IPS-NIHi7 (cell line): ENCODE measurements around the gene FNTB.
"Not testable (repeated sequence)": the region's sequence is repeated elsewhere in the genome, so short reads cannot be mapped to it uniquely, and the experiment has no call there.

Experiments
- DNase-seq: peaks from one replicate; pipeline ENCODE4 v3.0.0; 2012; ENCODE audit warnings: mixed read lengths; ENCODE audit errors: extremely low spot score

The FNTB gene

DNA sequence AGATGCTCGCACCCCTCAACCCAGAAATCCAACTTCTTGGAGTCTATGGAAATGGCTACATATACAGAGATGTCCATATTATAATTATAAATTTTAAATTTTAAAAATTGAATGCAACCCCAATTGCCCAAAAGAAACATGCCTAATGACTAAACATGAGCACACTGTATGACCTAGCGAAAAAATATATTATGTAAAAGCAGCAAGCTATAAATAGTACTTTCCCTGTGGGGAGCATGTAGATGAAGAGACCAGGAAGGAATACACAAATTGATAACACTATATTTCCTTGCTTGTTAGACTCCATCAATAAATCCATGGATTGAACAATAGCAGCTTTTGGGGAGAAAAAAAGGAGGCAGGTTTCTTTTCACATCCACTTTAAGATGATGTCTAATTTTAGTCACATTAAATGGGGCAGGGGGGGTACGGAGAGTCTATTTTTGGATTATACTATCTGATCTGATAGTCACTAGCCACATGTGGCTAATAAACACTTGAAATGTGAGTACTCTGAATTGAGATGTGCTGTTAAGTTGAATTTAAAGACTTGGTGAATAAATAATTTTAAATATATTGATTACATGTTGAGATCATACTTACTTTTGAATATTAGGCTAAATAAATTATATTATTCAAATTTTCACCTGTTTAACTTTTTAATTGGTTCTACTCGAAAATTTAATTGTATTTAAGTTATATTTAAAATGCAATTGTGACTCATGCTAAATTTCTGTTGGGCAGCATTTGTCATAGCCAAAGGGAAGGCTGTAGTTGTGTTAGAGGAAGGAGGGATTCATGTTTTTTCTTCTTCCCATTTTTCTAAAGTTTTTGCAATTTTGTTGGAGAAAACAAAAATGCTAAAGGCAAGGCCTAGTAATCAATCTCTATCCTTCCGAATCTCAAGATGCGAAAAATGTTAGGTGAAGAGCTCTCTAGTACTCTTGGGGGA, 98.1 kb downstream of the FNTB start:
- no peak for DNase-seq

- not testable (repeated sequence) for DNase-seq
Measured at GRCh38 chr14:65086686-65087085, 100.0 kb downstream of the FNTB start.

- DNase-seq: not testable (repeated sequence)
Measured at GRCh38 chr14:65087835-65088234, 101.1 kb downstream of the FNTB start.

GRCh38 chr14:65092349-65092748, 105.7 kb downstream of the FNTB start:
- no peak for DNase-seq

DNA sequence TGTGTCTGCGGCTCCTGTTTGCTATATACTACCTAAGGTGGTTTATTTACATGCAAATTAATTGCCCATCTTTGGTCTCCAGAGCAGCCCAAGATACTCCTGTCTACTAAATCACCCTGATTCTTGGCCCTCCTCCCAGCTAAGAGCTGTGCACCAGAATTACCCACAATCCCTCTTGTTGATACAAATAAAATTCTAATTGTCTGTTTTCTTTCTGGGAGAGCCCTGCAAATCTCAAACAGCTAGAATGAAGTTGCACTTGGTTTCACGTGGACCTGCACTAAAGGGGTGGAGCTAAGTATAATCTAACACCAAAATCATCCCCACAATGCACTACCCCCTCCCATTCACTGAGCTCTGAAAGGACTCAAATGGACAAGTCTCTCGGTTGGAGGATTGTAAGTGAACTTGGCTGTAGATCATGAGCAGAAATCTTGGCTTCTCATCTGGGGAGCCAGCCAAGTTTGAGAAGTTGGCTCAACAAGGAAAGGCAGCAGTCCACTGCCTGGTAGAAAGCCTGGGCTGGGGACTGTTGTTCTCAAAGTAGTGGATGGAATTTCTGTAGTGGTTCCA, 109.0 kb downstream of the FNTB start:
- no peak for DNase-seq

- no peak for DNase-seq
Measured at GRCh38 chr14:65096323-65097089, 109.8 kb downstream of the FNTB start.

- no peak for DNase-seq
Measured at GRCh38 chr14:65098586-65098985, 111.9 kb downstream of the FNTB start.

GRCh38 chr14:65100922-65101541, 114.3 kb downstream of the FNTB start:
- no peak for DNase-seq

- peak; percentile 29 for DNase-seq
Measured at GRCh38 chr14:65101631-65102440, 115.1 kb downstream of the FNTB start.

GRCh38 chr14:65102441-65103149, 115.9 kb downstream of the FNTB start, which contains the start of gene MAX:
Gene MAX, minus strand, starts transcription at chr14:65102517. Its CDS starts 178 bp downstream, at chr14:65102339.
- peak; percentile 98 for DNase-seq

GRCh38 chr14:65103150-65103760, 116.6 kb downstream of the FNTB start:
- peak; percentile 31 for DNase-seq

- no peak for DNase-seq
Measured at GRCh38 chr14:65104791-65105190, 118.1 kb downstream of the FNTB start.

DNA sequence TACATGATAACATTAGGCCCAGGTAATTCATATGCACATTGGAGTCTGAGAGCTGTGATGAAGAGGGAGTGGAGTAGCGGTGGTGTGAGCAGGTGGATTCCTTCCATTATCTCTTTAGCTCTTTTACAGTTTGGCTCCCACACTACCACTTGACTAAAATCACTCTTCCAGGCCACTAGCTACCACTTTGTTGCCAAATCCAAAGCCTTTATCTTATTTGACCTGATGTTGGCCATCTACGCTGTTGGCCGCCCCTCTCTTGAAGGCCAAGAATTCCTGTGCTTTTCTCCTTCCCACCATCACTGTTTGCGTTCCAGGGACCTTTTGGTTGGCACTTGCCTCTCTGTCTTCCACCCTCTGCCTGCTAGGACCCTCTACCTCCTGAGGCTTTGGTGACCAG, 119.6 kb downstream of the FNTB start:
- no peak for DNase-seq

DNA sequence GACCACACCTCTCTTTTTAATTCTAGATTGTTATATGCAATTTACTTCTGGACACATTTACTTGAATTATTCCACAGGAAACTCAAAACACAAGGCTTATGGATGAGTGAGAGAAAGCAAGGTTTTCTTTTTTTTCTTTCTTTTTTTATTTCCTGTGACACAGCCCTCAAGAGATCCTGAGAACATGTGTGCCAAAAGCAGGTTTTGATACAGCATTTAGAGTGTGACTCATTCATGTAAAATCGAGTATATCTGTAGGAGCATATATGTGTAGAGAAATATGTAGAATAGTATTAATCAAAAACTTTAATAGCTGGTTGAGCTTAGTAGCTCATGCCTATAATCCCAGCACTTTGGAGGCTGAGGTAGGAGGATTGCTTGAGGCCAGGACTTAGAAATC, 120.0 kb downstream of the FNTB start:
- DNase-seq: no peak

DNA sequence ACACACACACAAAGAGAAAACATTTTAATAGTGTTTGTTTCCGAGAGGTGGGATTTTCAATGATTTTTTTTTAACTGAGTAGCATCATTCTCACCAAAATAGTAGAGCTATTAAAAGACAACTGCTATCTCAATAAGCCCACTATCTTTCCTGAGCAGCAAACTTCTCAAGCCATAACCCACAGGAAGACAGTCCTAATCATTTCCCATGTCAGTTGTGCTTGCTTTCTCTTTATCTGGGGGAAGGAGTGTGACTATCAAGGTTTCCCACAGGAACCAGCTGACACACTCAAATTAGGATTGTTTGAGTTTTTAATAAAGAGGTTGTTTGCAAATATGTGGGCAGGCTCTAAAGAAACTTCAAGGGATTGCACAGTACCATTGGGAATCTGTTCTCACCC, 120.5 kb downstream of the FNTB start:
- no peak for DNase-seq

- DNase-seq: no peak
Measured at GRCh38 chr14:65109357-65109756, 122.7 kb downstream of the FNTB start.

DNA sequence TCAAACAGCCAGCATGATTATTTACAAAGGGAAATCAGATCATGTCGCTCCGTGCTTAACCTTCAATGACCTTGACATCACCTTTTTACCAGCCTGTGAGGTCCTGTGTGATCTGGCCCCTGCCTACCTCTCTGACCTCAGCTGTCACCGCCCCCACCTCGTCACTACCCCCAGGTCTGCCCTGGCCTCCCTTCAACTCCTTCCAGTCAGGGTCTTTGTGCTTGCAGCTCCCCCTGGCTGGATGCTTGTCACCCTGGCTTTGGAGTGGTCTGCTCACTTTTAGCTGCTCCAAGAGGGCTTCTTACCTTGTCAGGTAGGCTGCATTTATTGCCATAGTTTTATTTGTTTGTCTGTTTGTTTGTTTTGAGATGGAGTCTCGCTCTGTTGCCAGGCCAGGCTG, 123.8 kb downstream of the FNTB start:
- peak; percentile 72 for DNase-seq
